GM18499 (cell line): ENCODE results near the gene RTL3.
A peak's percentile ranks its signal among the peaks of the same experiment; 100 is the strongest.
"Not testable (repeated sequence)": the region's sequence is repeated elsewhere in the genome, so short reads cannot be mapped to it uniquely, and the experiment has no call there.

Experiments used
- ATAC-seq: cut with Tn5 transposase; IDR thresholded peaks from one replicate; pipeline ENCODE4 v1.9.1; 2021; ENCODE audit warnings: moderate number of reproducible peaks; ENCODE audit not compliant: insufficient read depth, unreplicated experiment

The RTL3 gene, protein sequence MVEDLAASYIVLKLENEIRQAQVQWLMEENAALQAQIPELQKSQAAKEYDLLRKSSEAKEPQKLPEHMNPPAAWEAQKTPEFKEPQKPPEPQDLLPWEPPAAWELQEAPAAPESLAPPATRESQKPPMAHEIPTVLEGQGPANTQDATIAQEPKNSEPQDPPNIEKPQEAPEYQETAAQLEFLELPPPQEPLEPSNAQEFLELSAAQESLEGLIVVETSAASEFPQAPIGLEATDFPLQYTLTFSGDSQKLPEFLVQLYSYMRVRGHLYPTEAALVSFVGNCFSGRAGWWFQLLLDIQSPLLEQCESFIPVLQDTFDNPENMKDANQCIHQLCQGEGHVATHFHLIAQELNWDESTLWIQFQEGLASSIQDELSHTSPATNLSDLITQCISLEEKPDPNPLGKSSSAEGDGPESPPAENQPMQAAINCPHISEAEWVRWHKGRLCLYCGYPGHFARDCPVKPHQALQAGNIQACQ

GRCh38 chrX:78658845-78659744, at the start of gene RTL3:
RTL3 (minus strand) TSS chrX:78659328; CDS start chrX:78658420, 908 bp downstream.
- no peak for ATAC-seq

GRCh38 chrX:78708816-78709215, 49.7 kb upstream of the RTL3 start:
- ATAC-seq, result no peak

- no peak for ATAC-seq
Measured at GRCh38 chrX:78708262-78708661, 49.1 kb upstream of the RTL3 start.

DNA sequence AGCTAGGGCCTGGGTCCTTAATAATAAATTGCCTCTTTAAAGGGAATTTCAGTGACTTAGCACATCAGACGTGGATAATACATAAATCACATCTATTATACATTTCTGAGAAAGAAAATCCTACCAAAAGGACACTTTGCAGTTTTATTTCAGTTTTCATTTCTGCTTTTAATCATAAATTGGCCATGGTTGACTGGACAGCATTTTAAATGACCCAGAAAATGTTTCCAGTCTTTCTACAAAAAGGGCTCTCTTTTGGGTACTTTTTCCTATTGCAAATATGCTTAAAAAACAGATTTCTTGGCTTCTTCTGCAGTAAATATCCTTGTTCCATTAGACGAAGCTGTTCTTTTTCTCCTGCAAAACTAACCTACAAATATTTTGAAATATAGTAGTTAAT, 46.9 kb upstream of the RTL3 start:
- no peak for ATAC-seq

DNA sequence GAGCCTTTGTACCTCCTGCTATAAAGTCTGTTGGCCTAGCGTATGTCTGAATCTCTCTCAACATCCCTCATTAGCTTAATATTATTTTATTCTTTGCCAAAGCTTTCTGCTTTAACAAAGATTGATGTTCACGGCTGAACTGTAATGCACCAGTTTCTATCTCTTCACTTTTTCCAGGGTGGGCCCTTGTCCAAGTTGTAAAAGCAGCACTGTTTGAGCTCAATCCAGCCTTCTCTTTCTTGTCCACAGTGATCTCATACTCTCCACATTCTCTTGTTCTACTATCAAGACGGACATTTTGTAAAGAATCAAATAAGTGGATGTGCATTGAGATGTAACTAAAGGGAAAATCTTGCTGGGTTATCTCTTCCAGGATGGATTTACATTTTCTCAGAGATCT, 34.4 kb upstream of the RTL3 start:
- no peak for ATAC-seq

DNA sequence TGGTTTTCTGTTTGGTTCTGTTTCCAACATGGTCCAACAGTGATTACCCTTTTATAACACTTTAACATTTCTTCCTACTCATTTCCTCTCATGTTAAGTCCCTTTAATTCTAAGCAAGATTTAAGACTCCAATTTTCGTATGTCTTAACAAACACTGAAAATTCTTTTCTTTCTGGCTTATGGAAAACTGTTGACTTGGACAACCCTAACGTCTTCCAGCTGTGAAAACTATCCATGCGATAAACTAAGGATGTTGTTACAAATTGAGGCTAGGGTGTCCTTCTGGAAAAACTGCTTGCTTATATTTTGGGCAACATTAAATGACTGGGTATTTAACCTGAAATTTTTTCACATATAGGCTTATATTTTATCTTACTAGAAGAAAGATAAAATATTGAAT, 33.9 kb upstream of the RTL3 start:
- ATAC-seq, result no peak

GRCh38 chrX:78687586-78687985, 28.5 kb upstream of the RTL3 start:
- ATAC-seq, result peak; percentile 75

DNA sequence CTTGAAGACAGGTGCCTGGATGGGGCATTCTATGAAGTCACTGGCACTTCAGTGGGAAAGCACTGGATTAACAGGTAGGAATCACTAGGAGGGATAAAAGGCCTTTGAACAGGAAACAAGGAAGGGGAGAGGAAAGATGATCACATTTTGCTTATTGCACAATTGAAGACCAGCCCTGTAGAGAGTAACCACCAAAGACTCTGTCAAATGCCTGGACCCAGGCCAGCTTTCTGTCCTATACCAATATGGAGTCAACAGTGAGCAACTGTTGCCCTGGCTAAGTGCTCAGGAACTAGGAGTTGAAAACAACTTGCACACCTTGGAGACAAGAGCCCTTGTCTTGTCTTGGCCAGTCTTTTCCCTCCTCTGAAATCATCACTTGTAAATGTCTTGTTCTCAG, 14.1 kb upstream of the RTL3 start:
- no peak for ATAC-seq

- no peak for ATAC-seq
Measured at GRCh38 chrX:78665342-78665741, 6.2 kb upstream of the RTL3 start.

DNA sequence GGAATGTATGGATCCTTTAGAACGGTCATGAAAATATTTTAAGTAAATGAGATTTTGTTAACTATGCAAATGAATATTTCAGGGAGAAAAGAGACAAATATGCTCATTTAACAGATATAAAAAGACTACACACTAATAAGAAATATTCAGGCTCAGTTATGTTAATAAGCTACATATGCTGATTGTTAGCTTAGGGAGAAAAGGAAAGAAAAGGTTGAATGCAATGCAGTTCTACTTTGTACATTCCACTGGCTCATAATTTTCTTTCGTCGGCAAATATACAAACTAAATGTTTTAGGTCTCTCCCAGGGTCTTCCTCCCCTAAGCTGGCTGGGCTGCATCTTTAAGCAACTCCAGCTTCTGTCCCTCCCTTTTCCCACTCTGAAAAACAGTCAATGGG, 2.7 kb upstream of the RTL3 start:
- ATAC-seq, result no peak

DNA sequence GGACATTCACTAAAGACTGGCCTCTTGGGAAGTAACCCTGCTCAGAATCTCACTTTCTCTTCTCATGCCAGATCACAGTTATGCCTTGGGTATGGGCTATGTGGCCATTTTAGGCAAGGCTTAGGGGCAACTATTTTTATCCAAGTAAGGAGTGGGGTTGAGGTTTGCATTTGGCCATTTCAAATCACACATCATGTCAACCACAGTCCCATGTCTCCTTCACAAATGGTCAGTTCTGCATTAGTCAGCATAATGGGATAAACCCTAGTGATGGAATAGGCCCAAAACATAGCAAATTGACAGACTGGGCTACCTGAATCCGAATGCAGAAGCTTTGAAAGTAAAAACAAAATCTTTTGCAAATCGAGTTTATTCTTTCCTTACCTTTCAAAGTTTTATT, 827 bp upstream of the RTL3 start:
- ATAC-seq, result no peak

DNA sequence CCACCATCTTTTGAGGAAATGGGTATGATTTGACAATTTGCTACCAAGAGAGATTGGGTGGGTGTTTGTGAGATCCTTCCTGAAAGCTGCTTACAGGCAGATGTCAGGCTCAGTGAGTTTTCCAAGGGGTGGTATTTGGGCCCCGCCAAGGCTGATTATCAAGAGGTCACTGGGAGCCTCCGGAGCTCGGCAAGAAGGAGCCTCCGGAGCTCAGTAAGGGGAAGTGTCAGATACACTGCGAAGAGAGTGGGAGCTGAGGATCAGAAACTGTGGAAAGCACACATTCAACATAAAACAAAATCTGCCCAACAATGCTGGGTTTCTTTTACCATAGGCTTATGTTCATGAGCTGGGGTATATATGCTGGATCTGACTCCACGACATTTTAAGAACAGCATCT, 714 bp downstream of the RTL3 start:
- no peak for ATAC-seq

GRCh38 chrX:78655642-78656041, 3.5 kb downstream of the RTL3 start:
- no peak for ATAC-seq

- ATAC-seq, result no peak
Measured at GRCh38 chrX:78653118-78653822, 5.9 kb downstream of the RTL3 start.

GRCh38 chrX:78650906-78651437, 8.2 kb downstream of the RTL3 start:
- peak; percentile 81 for ATAC-seq

GRCh38 chrX:78643874-78644273, 15.3 kb downstream of the RTL3 start:
- ATAC-seq, result no peak

DNA sequence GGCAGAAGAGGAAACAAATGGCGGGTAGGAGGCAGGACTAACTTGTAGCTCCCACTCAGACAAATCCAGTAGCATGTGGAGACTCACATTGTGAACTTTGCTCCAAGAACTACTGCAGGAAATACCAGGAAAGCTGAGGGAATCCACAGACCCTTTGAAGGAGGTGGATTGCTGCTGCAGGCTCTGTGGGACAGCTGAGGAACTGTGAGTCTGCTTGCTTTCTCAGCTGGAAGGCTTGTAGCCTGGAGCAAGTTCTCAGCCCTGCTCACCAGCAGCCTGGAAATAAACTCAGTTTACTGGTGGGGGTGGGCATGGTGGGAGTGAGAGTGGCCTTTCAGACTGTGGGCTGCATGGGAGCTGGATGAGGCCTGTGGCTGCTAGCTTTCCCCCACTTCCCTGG, 16.0 kb downstream of the RTL3 start:
- ATAC-seq, result no peak

DNA sequence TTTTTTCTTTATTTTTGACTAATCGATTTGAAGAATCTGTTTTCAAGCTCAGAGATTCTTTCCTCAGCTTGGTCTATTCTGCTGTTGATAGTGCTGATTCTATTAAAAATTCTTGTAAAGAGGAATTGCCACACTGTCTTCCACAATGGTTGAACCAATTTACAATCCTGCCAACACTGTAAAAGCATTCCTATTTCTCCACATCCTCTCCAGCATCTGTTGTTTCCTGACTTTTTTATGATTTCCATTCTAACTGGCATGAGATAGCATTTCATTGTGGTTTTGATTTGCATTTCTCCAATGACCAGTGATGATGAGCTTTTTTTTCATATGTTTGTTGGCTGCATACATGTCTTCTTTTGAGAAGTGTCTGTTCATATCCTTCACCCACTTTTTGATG, 23.0 kb downstream of the RTL3 start:
- ATAC-seq, result not testable (repeated sequence)

DNA sequence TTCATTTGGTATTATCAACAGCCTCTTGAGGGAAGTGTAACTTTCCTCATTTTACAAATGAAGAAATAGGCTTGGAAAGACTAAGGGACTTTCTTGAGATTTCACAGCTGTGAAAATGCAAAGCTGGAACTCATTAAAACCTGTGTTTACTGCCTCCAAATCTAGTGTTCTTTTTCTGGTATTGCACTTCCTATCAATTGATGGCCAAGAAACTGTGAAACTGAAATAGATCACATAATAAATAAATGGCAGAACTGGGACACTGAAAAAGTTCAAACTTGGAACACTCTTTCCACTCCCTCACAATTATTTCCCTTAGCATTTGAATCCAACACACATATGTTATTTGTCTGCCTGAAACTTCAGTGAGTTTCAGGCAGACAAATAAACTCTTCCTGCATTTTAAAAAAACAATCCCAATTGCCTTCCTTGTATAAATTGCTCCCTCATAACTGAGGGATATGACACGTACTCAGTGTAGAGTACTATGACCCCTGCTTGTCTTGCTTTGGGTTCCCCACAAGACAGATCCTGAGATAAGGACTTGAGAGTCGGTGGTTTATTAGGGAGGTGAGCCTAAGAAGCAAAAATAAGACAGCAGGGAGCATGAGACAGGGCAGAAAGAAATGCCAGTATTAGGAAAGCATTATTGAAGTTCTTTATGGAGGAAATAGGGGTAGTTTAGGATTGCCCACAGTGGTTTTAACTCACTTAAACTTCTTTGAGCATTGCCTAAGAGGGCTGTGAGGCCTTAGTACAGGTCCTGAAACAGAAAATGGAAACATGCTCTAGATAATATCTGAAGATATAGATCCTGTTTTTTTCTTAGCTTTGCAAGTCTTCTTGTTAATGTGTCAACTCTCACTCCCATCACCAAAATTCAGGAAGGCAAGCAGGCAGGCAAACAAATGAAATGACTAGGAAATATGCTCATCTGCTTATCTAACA, 33.9 kb downstream of the RTL3 start:
- ATAC-seq, result no peak
